Stomach (tissue), 9 donors: Measurements from ENCODE around the gene PLA2G5. TPM values are rescaled to one million over a fixed set of nuclear protein-coding genes. Genes with fewer than 3 reads are reported as not detected.
"Not testable (repeated sequence)": the region's sequence is repeated elsewhere in the genome, so short reads cannot be mapped to it uniquely, and the experiment has no call there.

Experiments used
- DNase-seq, 2 donors: peaks; one replicate each; pipeline versions ENCODE4 v3.0.0 to v3.0.0-alpha.2; 2013 to 2019
- H3K27ac ChIP-seq, 5 donors: fragments of 200-600 bp in 4 of 5; sonication (generic) in 4 of 5; one replicate each; pipeline ENCODE4 v1.5.1; 2013 to 2019; ENCODE audit warnings: mild to moderate bottlenecking in 1 of 5, moderate library complexity in 1 of 5
- H3K27me3 ChIP-seq, 3 donors: fragments of 200-600 bp; sonication (generic); one replicate each; pipeline ENCODE4 v1.5.1; 2017 to 2019; ENCODE audit warnings: mixed run types in 1 of 3
- H3K36me3 ChIP-seq, 4 donors: fragments of 200-600 bp; sonication (generic); 1 replicate in 3 of 4; 2 replicates in 1 of 4; pipeline ENCODE4 v1.5.1; 2016 to 2019
- H3K4me1 ChIP-seq, 4 donors: fragments of 200-600 bp; sonication (generic); one replicate each; pipeline ENCODE4 v1.5.1; 2016 to 2019
- H3K4me3 ChIP-seq, 4 donors: fragments of 200-600 bp; sonication (generic) in 3 of 4; one replicate each; pipeline ENCODE4 v1.5.1; 2016 to 2019; ENCODE audit warnings: mild to moderate bottlenecking in 1 of 4
- H3K9me3 ChIP-seq, 4 donors: fragments of 200-600 bp; sonication (generic); one replicate each; pipeline ENCODE4 v1.5.1; 2016 to 2019
- EP300 ChIP-seq: sonication (generic); formaldehyde crosslinking; IDR thresholded peaks from one replicate; pipeline ENCODE4 v1.6.1; 2017; ENCODE audit warnings: antibody characterized with exemption
- POLR2A ChIP-seq, 4 donors: fragments of 450-650 bp; IDR thresholded peaks; one replicate each; pipeline ENCODE4 v1.6.1; 2016; ENCODE audit warnings: antibody characterized with exemption in 4 of 4, control low read depth in 2 of 4, mild to moderate bottlenecking in 1 of 4, moderate library complexity in 1 of 4
- POLR2AphosphoS5 ChIP-seq, 3 donors: sonication (generic); formaldehyde crosslinking; IDR thresholded peaks; one replicate each; pipeline ENCODE4 v1.6.1; 2016; ENCODE audit warnings: antibody characterized with exemption in 3 of 3
- WGBS, 5 donors: extraction: QIAGEN DNeasy Blood & Tissue Kit in 3 of 5; methylation state at CpG; one replicate each; pipeline versions ENCODE4 v1.1.5 to v1.1.7; 2013 to 2018; 5-methylcytosine and 5-hydroxymethylcytosine counted together
- intact Hi-C: fragments of 100-400 bp; cut with DNase I; formaldehyde crosslinking; loops from one replicate; pipeline ENCODE4 v1.15.1; 2023; ENCODE audit warnings: low total_unique reads
- polyA plus RNA-seq, 3 donors: library from polyadenylated mRNA; stranded (reverse); fragments of 200-250 nt; gene quantifications; one replicate each; pipeline ENCODE4 v1.2.3, GENCODE V29; 2013
- total RNA-seq, 5 donors: library from RNA; depleted of rRNA; stranded (reverse); fragments of >200 nt; gene quantifications; one replicate each; pipeline versions ENCODE4 v1.1.0 to v1.2.3, GENCODE V29; 2014 to 2016
- TF ChIP-seq, protein P1 (sequence below), 7 experiments: fragments of 450-650 bp in 4 of 7; fragments of 200-600 bp in 3 of 7; sonication (generic) in 3 of 7; IDR thresholded peaks; one replicate each; pipeline ENCODE4 v1.5.1; 2016 to 2019; ENCODE audit warnings: antibody characterized with exemption in 7 of 7, control low read depth in 2 of 7, mild to moderate bottlenecking in 1 of 7
- donor health status: healthy with polysubstance abuse.
- donor health status: Bipolar disorder and iron deficiency.
- donor health status: healthy.

Gene PLA2G5
- total and polyA plus RNA-seq, 8 donors: 0.92 to 9.4 (median 4.7) TPM; not detected in 2

DNA sequence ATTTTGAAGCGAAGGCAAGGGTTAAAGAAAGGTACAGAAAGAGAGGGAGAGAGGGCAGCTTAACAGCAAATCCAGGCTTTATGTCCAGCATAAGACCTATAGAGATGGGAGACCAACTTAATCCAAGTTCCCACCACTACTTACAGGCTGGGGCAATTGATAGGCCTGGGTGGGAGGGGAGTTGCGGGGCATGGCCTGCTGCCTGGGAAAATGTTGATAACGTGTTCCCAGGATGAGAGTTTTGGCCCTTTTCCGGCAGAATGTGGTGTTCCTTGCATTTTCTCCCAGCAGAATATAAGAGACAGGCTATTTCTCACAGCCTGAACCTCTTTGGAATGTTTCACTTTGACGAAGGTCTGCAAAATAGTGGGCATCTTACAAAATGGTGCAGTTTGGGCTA lies 34.9 kb upstream of the PLA2G5 start:
- H3K4me1 ChIP-seq: no peaks in the 10 kb centered on the region
- WGBS, 5 donors: 76 to 85% (median 82%) methylated on average over 5 of the region's 5 CpGs
- TF ChIP-seq, protein P1, sequence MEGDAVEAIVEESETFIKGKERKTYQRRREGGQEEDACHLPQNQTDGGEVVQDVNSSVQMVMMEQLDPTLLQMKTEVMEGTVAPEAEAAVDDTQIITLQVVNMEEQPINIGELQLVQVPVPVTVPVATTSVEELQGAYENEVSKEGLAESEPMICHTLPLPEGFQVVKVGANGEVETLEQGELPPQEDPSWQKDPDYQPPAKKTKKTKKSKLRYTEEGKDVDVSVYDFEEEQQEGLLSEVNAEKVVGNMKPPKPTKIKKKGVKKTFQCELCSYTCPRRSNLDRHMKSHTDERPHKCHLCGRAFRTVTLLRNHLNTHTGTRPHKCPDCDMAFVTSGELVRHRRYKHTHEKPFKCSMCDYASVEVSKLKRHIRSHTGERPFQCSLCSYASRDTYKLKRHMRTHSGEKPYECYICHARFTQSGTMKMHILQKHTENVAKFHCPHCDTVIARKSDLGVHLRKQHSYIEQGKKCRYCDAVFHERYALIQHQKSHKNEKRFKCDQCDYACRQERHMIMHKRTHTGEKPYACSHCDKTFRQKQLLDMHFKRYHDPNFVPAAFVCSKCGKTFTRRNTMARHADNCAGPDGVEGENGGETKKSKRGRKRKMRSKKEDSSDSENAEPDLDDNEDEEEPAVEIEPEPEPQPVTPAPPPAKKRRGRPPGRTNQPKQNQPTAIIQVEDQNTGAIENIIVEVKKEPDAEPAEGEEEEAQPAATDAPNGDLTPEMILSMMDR (IDR thresholded peaks at IDR 0.05): no peak
- TF ChIP-seq POLR2A (IDR thresholded peaks at IDR 0.05) (no peak), POLR2AphosphoS5 (IDR thresholded peaks at IDR 0.05) (no peak), EP300 (no peak)
- peaks cover 0 to 29% (median 17%) of the 10 kb centered on the region in 4 donors for H3K9me3 ChIP-seq
- no peak overlapping the region for H3K4me3 ChIP-seq
- DNase-seq: no peak
- intact Hi-C loops: no loop called here
- peaks cover 0 to 11% (median 0%) of the 10 kb centered on the region in 3 donors for H3K27me3 ChIP-seq
- H3K27ac ChIP-seq: no peak overlapping the region
- no peaks in the 10 kb centered on the region for H3K36me3 ChIP-seq

DNA sequence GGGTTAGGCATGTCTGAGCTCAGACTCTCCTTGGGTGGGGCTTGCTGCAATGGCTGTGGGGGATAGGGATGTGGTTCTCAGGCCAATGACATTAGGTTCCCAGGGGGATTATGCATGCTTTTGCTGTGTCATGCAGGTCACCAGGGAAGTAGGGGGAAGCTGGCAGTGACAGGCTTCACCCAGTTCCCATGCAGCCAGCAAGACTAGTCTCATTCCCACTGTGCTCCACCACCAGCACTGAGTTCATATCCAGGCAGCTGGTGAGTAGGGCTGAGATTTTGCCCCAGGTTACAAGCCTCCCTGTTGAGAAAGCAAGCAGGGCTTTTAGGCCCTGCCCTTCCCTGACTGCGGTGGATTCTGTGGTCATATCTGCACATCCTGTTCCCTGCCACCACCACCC lies 32.1 kb upstream of the PLA2G5 start:
- no peak overlapping the region for H3K27ac ChIP-seq
- no peak for DNase-seq

DNA sequence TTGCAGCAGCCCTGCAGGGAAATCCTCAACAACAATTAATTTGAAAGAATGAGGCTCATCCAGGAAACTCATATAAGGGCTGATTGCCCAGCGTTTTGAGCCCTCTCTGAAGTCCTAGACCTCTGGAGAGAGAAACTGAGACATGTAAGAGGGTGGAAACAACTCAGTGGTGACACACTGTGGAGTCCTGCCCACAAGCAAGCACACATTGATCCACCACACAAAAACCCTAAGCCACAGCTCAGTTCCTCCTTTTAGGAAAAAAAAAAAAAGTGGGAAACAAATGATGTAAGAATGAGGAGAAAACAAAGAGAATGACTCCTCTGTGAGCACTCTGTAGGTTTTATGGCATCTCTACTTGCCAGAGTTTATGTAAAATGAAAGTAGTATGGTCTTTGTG lies 22.9 kb upstream of the PLA2G5 start:
- DNase-seq: no peak
- intact Hi-C loops: no loop called here
- TF ChIP-seq POLR2AphosphoS5 (IDR thresholded peaks at IDR 0.05): no peak
- TF ChIP-seq, protein P1 (IDR thresholded peaks at IDR 0.05): no peak
- no peak for TF ChIP-seq EP300
- no peak for TF ChIP-seq POLR2A (IDR thresholded peaks at IDR 0.05)

More for the DNA sequence above, 32.1 kb upstream of the PLA2G5 start:
- Histone ChIP-seq H3K36me3 (no peaks in the 10 kb centered on the region), H3K9me3 (peaks cover 0 to 29% (median 17%) of the 10 kb centered on the region in 4 donors), H3K27me3 (peaks cover 0 to 6% (median 0%) of the 10 kb centered on the region in 3 donors), H3K4me3 (no peak overlapping the region), H3K4me1 (no peaks in the 10 kb centered on the region)
- TF ChIP-seq POLR2AphosphoS5 (IDR thresholded peaks at IDR 0.05): no peak
- TF ChIP-seq EP300: no peak
- TF ChIP-seq POLR2A (IDR thresholded peaks at IDR 0.05): no peak
- TF ChIP-seq, protein P1 (IDR thresholded peaks at IDR 0.05): no peak
- intact Hi-C loops: no loop called here
- 36 to 71% (median 70%) methylated on average over 1 of the region's 1 CpG for WGBS, 5 donors

DNA sequence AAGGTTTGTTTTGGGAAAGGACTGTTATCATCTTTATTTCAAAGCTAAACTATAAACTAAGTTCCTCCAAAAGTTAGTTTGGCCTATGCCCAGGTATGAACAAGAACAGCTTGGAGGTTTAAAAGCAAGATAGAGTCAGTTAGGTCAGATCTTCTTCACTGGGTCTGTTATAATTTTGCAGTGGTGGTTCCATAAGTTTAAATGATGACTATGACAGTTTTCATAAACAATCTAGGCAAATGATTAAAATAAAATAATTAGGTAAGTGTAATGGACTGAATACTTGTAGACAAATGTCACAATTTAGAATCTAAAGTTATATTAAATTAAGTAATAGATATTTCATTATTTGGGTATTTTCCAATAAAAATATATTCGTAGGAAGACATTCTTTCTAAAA lies 21.4 kb upstream of the PLA2G5 start:
- WGBS, 5 donors: 44 to 72% (median 64%) methylated on average over 1 of the region's 1 CpG
- H3K36me3 ChIP-seq: no peaks in the 10 kb centered on the region

More for the DNA sequence above, 22.9 kb upstream of the PLA2G5 start:
- Histone ChIP-seq H3K9me3 (peaks cover 0 to 19% (median 14%) of the 10 kb centered on the region in 4 donors), H3K27ac (no peak overlapping the region), H3K4me1 (no peaks in the 10 kb centered on the region), H3K36me3 (no peaks in the 10 kb centered on the region), H3K4me3 (no peak overlapping the region), H3K27me3 (no peaks in the 10 kb centered on the region)
- WGBS, 5 donors: 60 to 85% (median 82%) methylated on average over 1 of the region's 1 CpG

DNA sequence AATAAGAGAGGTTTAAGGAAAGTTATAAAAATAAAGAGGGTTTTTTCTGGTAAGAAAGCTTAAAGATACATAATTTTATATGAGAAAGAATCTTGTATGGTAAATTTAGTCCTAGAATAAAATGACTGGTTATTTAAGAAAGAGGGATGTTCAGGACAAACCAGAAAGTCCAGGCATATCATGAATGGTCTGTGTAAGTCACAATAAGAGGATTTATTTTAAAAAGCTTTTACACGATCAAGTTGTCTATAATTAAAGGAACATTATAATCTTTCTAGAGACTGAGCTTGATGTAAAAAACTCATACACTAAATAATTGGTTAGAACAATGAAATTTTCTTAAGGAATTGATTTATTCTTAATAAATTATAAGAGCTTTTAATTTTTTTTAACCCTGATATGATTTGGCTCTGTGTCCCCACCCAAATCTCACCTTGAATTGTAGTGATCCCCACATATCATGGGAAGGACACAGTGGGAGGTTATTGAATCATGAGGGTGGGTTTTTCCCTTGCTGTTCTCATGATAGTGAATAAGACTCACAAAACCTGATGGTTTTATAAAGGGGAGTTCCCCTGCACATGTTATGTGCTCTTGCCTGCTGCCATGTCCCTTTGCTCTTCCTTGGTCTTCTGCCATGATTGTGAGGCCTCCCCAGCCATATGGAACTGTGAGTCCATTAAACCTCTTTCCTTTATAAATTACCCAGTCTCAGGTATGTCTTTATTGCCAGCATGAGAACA lies 20.8 kb upstream of the PLA2G5 start:
- H3K36me3 ChIP-seq, intact Hi-C loops, H3K4me1 ChIP-seq, DNase-seq, H3K27me3 ChIP-seq, H3K27ac ChIP-seq, H3K4me3 ChIP-seq: not testable (repeated sequence)
- 70 to 94% (median 83%) methylated on average over 1 of the region's 1 CpG for WGBS, 5 donors
- peaks cover 0 to 19% (median 14%) of the 10 kb centered on the region in 4 donors for H3K9me3 ChIP-seq

More for the DNA sequence above, 21.4 kb upstream of the PLA2G5 start:
- H3K4me1 ChIP-seq: no peaks in the 10 kb centered on the region
- TF ChIP-seq, protein P1 (IDR thresholded peaks at IDR 0.05): no peak
- TF ChIP-seq POLR2AphosphoS5 (IDR thresholded peaks at IDR 0.05): no peak
- TF ChIP-seq EP300: no peak
- no peak for TF ChIP-seq POLR2A (IDR thresholded peaks at IDR 0.05)
- H3K9me3 ChIP-seq: peaks cover 0 to 19% (median 14%) of the 10 kb centered on the region in 4 donors
- intact Hi-C loops: no loop called here
- H3K4me3 ChIP-seq: no peak overlapping the region
- H3K27me3 ChIP-seq: no peaks in the 10 kb centered on the region
- no peak for DNase-seq
- H3K27ac ChIP-seq: no peak overlapping the region
